GM18519 (cell line): Measurements from ENCODE around the gene GRIA3.
A peak's percentile ranks its signal among the peaks of the same experiment; 100 is the strongest.

ENCODE experiments used
- ATAC-seq: cut with Tn5 transposase; IDR thresholded peaks from one replicate; pipeline ENCODE4 v1.9.1; 2021; ENCODE audit warnings: mild to moderate bottlenecking, moderate library complexity; ENCODE audit not compliant: unreplicated experiment, low FRiP score

GRIA3 gene

DNA sequence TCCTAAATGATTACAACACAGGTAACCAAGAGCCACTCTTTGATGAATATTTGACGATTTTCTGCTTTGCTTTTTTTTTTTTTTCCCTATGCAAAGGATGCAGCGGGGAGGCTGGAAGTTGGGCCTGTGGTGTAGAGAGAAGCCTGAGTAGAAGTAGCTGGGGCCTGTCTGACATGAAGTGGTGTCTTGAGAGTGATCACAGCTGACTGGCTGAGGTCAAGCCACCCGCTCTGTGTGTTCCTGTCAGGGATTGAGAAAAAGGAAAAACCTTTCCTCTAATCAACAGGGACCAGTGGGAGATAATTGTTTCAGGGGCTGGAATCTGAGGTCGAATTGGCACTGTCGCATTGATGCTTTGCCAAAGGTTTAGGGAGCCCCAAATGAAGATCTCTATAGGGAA lies 258.7 kb downstream of the GRIA3 start:
- ATAC-seq, result no peak

DNA sequence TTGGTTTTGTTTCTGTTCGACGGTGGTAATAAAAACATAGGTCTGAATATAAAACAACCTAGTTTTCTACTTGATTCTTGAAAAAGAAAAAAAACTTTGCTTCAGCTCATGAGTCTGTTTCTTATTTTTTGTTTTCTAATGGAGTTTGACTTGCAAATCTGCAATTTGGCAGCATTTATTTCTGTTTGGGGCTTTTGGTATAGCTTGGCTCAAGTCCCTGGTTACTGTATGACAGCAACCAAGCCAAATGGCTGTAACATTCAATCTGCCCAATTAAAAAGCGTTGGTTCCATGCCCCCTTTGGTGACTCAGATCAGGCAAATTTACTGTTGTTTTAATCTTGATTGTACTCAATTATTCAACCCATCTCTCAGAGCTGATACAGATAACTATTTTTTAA lies 263.4 kb downstream of the GRIA3 start:
- no peak for ATAC-seq

DNA sequence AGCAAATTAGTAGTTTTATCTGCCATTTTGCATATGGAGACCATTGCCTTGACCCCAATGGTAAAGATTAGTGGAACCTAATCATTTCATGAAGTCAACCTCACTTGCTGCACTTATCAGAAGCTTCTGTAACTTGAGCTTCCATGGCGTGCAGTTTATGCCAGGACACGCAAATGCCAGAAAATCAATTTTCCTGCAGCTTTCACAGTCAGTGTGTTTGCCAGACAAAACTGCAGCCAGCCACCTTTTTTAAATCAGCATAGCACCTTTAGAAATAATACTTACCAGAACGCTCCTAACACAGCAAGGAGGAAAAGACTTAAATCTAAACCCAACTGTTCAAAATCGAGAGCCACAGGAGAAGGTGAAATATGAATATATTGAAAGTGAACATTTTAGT lies 265.3 kb downstream of the GRIA3 start:
- no peak for ATAC-seq

- no peak for ATAC-seq
Measured at GRCh38 chrX:123450222-123450621, 266.1 kb downstream of the GRIA3 start.

- ATAC-seq, result peak; percentile 80
Measured at GRCh38 chrX:123454712-123455431, 270.8 kb downstream of the GRIA3 start.

DNA sequence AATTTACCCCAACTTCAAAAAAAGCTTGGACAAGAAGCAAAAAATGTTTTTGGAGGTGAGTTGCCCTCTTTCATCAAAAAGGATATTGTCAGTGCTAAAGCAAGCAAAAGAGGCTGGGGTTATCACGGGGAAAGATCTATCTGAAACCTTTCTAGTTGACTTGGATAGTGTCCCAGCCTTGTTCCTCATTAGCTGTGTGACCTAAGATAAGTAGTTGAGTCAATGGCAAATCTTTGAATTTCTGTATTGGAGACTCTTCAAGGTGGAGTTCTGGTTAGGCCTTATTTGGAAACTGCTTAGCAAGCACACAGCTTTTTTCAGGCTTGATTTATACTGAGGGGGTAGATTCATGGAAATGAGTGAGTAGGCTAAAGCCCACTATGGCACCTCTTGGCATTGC lies 271.6 kb downstream of the GRIA3 start:
- ATAC-seq, result no peak

GRCh38 chrX:123464709-123465108 lies 280.6 kb downstream of the GRIA3 start:
- ATAC-seq, result no peak

GRCh38 chrX:123468481-123468880 lies 284.4 kb downstream of the GRIA3 start:
- ATAC-seq, result no peak

GRCh38 chrX:123475068-123475724 lies 291.1 kb downstream of the GRIA3 start:
- ATAC-seq, result no peak

DNA sequence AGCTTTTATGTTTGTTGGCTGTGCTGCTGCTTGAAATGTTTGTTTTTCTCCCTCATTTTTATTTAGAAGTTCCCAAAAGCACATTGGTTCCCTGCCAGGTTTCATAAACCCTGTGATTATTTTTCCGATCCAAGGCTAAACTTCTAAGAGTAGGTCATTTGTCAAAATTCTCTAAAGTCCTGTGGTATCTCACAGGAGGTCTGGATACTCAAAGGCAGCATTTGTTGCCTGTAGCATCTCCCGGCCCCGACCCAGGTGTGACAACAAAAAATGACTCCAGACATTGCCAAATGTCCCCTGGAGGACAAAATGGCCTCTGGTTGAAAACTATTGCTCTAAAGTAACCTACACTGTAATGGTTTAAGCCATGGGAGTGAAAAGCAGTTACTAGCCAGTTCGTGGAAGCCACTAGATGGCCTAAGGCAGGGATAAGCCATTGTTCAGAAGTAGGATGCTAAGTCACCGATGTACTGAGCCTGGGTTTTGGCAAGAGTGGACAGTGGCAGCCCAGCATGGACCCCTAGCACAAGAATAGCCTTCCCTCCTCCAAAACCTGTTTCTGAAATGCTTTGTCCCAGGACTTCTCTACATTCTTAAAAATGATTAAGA lies 292.6 kb downstream of the GRIA3 start:
- no peak for ATAC-seq

DNA sequence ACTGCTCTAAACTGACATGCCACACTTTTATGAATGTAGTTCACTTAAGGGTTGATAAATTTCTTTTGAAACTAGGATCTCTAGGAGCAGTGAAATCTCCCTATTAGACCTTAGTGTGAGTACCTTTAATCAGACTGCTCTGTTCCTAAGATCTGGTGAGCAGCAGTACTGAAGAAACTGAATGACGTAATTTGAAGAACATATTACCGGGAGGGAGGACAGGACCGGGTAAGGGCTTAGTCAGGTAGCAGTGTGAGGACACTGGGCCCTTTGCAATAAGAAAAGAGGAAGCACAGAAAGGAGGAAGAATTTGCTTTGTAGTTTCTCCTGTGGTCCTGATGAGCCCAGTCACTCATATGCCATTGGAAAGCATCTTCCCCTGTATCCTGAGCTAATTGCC lies 293.6 kb downstream of the GRIA3 start:
- ATAC-seq, result no peak

DNA sequence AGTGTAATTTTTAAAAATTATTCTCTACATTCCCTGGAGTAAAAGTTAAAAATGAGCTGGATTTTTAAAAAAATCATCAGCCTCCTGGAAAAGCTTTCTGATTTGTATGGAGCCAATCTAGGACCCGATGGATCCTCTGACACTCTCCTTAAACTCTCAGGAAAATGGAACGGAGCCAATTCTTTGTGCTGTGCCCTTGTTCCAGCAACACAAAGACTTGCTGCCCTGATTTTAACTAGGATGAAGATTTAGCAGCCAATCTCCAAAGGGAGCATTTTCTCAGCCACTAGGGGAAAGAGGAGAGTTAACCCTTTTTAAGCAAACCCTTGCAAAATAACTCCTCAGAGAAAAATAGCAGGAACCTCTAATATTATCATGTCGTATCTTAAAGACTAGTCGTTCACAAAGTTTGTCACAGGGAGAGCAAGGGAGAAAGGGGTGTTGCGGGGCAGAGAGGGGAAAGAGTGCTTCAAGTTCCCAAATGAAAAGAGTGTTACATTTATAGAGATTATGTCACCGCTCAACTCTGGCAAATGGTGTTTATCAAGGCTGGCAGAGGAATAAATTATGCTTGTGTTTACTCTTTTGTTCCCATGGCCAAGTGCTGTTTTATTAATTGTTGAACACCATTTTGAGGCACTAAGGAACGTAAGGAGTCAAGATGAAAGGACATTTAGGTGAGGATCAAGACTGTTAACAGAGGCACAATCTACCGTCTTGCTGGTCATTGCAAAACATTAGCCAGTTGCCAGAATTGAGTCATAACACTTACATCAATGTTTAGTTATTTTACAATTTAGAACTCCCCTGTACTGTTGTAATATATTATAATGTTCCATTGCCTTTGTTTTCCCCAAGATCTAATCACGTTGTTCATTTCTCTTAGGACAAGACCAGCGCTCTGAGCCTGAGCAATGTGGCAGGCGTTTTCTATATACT lies 298.1 kb downstream of the GRIA3 start:
- ATAC-seq, result no peak

DNA sequence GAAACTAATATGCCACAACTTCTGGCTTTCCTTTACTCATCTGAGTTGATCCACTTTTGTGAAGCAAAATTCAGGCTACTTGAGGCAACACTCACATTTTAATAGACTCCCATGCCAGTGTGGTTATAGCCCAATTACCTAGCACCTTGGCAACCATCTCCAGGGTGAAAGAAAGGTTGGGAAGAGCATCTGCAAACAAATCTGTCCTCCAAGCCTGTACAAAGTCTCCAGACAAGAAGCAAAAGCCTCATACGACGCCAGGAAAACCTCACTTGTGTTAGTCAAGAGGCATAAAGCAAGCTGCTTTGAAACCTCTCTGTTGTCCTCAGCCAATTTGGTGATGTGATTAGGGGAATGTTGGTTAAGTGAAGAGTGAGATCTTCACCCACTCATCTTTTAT lies 302.2 kb downstream of the GRIA3 start:
- ATAC-seq, result no peak

GRCh38 chrX:123487236-123487635 lies 303.2 kb downstream of the GRIA3 start:
- ATAC-seq, result no peak

GRCh38 chrX:123487669-123488068 lies 303.6 kb downstream of the GRIA3 start:
- no peak for ATAC-seq

DNA sequence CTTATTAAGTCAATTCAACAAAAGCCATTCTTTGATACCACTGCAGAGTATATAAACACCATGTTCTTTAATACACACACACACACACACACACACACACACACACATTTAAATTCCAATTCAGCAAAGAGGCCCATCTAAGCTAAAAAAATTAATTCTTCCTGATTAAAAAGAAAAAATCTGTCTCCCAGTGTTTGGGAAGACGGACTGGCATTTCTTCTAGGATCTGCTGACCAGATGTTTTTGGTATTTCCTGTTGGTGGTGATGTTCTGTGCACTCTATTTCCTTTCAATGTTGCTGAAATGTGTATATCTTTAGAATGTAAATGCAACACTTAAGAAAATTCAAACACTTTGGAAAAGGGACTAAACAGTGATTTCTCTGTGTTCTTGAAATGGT lies 304.9 kb downstream of the GRIA3 start:
- ATAC-seq, result no peak

- no peak for ATAC-seq
Measured at GRCh38 chrX:123493857-123494256, 309.8 kb downstream of the GRIA3 start.

GRCh38 chrX:123499787-123500186 lies 315.7 kb downstream of the GRIA3 start:
- ATAC-seq, result no peak

GRCh38 chrX:123504047-123504446 lies 320.0 kb downstream of the GRIA3 start:
- ATAC-seq, result no peak

GRCh38 chrX:123504630-123505270 lies 320.7 kb downstream of the GRIA3 start:
- no peak for ATAC-seq
